GM19099 (cell line): ENCODE measurements around the gene AIG1.

Experiments
- POLR2A ChIP-seq: IDR thresholded peaks from 3 replicates; pipeline ENCODE4 v1.6.1; 2011; ENCODE audit warnings: low read depth; ENCODE audit not compliant: insufficient read length; ENCODE audit errors: extremely low read depth

AIG1 gene

DNA sequence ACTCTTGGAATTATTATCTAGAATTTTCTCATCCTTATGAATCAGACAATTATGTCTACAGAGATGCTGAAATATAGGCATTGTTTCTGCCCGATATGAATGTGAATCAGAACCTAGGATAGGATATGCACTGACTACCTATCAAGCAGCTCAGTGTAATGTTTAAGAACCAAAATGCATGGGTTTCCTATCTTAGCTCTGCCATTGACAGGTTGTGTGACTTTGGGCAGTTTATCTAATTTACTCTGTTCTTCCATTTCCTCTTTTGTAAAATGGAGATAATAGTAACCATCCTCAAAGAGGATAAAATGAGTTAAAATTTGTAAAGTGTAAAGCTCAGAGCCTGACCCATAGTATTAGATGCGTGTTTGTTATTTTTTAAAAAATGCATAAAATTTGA, 10.2 kb upstream of the AIG1 start:
- no peak for TF ChIP-seq POLR2A

DNA sequence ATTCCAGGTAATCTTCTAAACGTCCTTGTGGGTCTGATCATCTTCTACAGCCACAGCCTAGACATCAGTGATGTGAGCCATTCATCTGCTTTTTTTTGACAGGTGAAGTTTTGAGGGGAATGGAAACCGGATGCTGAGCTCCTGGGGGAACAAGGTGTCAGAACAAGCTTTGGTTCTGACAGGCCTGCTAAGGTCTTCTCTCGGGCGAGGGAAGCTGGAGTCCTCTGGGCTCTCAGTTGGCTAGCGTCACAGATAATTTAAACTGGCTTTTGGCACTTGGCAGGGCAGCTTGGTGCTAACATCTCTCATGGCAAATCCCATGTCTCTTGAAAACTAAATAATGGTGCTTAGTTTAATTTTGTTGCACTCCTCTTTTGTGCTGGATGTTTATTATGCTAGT, 8.4 kb upstream of the AIG1 start:
- TF ChIP-seq POLR2A = no peak

DNA sequence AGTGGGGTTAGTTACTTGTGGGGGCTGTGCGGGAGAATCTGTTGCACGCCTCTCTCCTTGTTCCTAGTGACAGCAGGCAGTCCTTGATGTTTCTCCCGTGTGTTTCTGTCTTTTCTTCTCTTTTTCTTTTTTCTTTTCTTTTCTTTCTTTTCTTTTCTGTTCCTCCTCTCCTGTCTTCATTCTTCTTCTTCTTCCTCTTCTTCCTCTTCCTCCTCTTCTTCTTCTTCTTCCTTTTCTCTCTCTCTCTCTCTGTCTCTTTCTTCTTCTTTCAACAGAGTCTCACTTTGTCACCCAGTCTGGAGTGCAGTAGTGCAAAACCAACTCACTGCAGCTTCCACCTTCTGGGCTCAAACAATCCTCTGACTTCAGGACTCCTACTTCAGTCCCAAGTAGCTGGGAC, 6.8 kb upstream of the AIG1 start:
- TF ChIP-seq POLR2A = no peak

DNA sequence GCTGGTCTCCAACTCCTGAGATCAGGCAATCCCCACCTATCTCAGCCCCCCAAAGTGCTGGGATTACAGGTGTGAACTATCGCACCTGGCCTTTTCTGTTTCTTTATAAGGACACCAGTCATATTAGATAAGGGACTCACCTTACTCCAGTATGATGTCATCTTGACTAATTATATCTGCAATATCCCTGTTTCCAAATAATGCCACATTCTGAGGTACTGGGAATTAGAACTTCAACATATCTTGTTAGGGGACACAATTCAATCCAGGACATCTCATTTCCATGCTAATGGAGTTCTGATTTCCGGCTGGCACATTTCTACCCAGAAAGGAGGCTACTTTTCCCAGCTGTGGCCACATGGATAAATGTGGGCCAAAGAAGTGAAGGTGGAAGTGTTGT, 6.4 kb upstream of the AIG1 start:
- TF ChIP-seq POLR2A = no peak

DNA sequence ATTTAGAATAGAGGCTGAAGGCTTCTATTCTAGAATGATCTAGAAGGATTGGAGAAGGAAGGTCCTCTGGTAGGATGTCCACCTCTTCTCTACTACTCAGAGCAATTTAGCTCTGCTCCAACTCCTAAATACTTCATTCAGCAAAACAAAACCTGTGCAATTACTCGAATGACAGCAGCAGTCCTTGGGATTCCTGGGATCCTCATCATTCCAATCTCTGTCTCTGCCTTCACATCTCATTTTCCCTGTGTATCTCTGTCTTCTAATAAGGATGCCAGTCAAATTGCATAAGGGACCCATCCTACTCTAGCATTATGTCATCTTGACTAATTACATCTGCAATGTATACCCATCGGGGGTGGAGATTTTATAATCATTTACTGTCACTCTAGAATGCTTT, 5.5 kb upstream of the AIG1 start:
- no peak for TF ChIP-seq POLR2A

DNA sequence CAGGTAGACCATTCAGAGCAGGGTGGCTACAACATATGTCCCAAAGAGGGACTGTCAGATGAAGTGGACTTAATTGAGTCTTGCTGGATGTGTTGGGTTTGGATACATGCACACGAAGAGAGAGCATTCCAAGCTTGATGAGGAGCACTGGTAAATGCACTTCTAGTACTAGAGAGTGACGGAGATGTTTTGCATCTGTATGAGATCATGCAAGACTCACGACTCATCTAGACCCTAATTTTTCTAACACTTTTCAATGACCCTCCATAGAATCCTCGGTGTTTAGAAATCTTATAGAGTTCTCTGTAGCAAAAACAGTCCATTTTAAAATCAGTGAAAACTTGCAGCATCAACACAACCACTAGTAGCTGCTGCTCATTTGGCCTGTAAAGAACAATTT, 4.8 kb upstream of the AIG1 start:
- TF ChIP-seq POLR2A = no peak

DNA sequence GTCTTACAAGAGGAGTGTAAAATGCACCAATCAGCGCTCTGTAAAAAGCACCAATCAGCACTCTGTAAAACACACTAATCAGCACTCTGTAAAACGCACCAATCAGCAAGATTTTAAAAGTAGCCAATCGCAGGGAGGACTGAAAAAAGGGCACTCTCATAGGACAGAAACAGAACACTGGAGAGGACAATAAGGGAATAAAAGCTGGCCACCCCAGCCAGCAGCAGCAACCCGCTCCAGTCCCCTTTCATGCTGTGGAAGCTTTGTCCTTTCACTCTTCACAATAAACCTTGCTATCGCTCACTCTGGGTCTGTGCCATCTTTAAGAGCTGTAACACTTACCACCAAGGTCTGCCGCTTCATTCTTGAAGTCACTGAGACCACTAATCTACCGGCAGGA, 1.7 kb upstream of the AIG1 start:
- no peak for TF ChIP-seq POLR2A

DNA sequence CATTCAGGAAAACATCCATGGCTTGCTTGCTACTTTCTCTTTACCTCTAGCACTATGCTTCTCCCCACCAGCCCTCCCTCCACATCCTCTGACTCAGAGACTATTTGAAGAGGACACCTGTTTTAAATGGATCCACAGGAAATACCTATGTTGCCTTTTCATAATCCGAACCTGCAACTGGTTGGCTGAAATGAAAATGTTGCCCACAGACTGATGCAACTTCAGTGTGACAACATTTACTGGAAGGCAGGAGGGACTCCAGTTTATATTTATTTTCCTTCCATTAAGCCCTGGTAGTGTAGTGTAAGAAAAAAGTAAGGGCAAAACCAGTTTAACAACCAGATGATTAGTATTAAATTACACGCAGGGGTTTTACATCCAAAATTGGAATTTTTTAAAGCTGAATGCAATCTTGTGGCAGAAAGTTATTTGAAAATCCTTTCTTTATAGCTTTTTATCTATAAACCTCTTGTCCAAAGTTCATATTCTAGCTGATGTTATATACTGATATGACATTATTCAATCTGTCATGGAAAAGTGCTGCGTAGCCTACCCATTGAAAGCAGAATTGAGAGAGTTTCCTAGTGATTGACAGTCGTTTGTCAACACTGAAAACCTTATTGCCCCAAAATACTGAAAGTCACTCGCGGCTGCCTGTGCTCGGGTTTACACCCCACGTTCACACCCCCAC, 881 bp upstream of the AIG1 start:
- no peak for TF ChIP-seq POLR2A

DNA sequence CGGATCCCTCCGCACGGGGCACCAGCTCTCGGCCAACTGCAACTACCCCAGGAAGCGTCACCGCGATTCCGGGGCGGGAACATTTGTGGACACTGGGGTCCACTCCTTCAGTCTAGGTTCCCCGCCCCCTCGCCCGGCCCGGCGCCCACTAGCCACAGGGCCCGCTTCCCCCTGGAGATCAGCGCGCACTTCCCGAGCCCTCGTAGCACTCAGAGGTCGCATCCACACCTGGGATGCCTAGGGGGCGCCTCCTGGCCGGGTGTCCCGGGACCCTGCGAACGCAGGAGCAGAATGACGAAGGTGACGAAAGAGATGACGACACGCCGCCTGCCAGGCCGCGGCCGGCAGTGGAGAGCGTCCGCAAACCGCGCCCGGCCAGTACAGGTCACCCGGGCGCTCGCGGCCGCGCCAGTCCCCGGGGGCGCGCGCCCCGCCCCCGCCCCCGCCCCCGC, 309 bp upstream of the AIG1 start:
- TF ChIP-seq POLR2A = peak; percentile 55

DNA sequence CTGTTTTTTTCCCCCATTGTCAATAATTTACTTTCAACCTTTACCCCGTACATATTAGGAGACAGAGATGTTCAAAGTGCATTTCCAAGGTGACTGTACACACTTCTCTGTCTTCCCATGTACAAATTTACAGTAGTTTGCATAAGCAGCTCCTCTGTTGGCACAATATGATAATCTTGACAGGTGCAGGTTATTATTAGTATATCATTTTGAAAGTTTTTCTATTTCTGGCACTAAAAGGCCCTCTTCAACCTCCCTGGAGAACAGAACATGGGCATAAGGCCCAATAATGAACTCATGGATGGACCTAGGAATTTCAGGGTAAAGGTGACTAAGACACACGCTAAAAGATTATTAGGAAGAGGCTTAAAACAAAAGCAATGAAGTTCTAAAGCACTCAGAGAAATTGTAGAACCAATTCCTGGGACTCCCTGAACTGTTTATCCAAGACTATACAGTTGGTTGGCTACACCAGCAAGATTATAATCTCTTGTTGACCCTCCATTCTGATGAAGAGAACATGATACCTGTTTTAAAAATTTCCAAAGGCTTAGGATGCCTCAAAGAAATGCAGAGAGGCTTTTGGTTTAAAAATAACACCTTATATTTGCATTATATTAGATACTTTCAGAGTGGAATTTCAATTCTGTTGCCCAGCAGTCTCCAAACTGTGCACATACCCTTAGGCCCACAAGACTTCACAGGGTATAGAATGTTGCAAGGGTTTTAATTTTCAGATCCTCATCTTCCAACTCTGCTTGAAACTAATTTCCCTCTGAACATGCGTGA, 1.1 kb downstream of the AIG1 start:
- TF ChIP-seq POLR2A = no peak

DNA sequence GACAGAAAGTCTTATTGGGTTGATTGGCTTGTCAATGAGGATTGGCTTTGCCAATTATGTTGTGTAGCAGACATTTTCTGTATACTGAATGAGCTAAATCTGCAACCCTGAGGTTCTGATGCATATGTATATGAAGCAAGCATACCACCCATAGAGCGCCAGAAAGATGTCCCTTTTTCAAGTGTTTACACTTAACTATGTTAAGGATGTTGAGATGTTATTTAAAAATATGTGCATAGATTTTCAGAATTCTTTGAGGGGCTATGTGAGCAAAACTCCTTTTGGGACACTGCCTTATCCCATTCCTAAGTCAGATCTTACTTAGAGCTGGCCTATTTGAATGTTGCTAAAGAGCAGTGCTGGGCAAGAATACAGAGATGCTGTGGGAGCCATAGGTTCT, 1.9 kb downstream of the AIG1 start:
- no peak for TF ChIP-seq POLR2A

DNA sequence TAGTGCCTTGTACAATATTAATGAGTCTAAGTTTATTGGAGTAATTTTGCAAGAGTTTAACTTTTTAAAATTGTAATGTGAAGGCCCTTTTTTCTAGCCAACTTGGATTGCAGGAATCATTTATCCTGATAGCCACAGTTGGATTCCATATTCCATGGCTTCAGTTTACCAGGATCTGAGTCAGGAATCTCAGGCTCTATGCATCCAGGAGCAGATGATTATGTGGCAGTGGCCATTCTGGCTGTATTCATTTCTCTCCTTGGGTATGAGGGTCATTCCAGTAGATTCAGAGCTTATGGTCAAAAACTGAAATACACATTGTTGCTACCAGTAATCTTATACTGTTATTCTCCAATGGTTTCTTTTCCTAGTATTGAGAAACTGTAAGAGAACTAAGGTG, 2.9 kb downstream of the AIG1 start:
- no peak for TF ChIP-seq POLR2A

DNA sequence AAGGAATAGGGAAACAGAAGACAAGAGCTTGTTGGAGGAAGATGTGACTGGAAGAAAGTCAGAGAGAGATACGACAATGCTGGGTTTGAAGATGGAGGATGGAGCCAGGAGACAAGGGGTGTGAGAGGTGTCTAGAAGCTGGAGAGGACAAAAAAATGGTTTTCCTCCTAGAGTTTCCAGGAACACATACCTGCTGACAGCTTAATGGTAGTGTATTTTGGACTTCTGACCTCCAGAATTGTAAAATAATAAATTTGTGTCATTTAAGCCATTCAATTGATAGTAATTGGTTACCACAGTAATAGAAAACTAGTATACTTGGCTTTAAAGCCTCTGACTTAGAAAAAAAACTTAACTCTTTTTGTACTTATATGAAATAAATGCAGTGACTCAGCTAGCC, 3.6 kb downstream of the AIG1 start:
- no peak for TF ChIP-seq POLR2A

DNA sequence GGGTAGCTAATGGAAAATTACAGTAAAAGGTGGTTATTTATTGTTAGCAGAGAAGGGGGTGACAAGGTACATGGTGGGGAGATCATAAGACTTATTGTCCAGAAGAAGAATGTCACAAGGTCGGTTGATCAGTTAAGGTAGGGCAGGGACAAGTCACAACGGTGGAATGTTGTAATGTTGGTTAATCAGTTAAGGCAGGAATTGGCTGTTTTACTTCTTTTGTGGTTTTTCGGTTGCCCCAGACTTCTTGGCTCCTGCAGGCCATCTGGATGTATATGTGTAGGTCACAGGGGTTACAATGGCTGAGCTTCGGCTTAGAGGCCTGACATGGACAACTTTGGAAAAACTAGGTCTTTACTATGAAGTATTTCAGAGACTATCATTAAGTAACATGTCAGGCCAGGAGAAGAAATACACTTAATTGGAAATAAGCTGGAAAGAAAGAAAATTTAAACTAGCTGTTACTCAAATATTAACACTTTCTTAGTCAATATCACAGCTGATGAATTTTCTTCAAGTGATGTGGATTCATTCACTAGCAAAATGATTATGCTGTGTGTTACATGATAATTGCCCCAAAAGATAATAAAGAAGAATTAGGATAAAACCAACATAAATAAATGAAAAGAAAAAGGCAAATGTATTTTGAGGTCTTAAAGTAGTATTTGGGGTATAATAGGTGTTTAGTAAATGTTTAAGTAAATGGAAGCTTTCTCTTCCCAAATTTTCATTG, 4.4 kb downstream of the AIG1 start:
- TF ChIP-seq POLR2A = no peak

DNA sequence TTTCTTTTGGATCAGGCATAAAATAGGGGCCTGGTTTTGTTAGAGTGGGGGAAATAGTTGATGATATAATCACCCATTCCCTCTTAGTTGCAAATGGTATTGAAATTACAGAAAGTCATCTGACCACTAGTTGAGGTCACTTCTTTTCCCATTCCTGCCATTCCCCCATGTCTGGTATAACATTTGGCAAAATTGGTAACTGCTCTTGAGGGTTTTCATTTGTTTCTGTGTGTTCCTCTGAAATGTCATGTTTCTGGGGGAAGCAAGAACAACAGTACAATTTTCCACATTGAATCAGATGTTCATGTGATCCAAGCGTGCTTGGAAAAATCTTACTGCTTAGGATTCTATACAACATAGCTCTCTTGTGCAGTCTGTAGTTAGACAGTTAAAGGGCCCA, 7.3 kb downstream of the AIG1 start:
- no peak for TF ChIP-seq POLR2A

DNA sequence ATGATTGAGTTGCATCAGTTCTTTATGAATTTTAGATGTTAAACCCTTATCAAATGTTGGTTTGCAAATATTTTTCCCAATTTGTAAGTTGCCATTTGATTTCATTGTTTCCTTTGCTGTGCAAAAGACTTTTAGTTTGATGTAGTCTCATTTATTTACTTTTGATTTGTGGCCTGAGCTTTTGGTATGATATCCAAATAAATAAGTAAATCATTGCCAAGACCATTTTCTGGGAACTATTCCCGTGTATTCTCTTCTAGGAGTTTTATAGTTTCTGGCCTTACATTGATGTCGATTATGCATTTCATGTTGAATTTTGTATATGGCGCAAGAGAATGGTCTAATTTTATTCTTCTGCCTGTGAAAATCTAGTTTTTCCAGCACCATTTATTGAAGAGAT, 13.4 kb downstream of the AIG1 start:
- no peak for TF ChIP-seq POLR2A
